Medulla oblongata (tissue), 1 donor: ENCODE measurements around the gene REL.
A peak's percentile ranks its signal among the peaks of the same experiment; 100 is the strongest.
"Not testable (repeated sequence)": the region's sequence is repeated elsewhere in the genome, so short reads cannot be mapped to it uniquely, and the experiment has no call there.

Experiments
- DNase-seq: peaks from one replicate; pipeline ENCODE4 v3.0.0-alpha.2; 2015; ENCODE audit errors: extremely low spot score

REL gene

DNA sequence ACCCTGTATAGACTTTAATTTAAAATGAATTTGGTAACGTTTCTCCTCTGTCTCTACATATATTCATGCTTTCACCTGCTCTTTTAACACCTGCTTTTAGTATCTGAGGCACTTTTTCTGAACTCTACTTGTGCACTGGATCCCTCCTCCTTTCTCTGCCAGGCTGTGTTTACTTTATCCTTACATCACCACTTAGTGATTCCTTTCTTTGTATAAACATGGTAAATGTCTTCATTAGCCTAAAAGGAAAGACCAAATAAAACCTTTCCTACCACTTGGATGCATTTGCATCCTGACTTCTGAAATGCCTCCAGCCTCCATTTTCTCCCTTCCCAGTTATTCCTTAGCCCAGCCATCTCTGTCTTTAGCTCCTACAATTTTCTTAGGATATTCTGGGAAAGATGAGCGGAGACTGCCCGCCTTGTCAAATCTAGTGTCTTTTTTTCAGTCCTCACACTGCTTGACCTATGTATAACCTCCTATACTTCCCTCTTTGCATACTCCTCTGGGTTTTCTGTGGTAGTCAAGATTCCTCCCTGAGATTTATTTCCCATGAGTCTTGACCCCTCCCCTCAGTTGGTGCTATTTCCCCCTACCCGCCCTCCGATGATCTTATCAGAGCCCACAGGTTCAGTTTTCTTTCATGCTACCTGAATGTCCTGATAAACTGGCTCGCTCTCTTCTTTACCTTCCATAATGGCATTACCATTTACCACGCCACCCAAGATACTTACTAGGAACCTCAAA lies 44.8 kb downstream of the REL start:
- DNase-seq: no peak

DNA sequence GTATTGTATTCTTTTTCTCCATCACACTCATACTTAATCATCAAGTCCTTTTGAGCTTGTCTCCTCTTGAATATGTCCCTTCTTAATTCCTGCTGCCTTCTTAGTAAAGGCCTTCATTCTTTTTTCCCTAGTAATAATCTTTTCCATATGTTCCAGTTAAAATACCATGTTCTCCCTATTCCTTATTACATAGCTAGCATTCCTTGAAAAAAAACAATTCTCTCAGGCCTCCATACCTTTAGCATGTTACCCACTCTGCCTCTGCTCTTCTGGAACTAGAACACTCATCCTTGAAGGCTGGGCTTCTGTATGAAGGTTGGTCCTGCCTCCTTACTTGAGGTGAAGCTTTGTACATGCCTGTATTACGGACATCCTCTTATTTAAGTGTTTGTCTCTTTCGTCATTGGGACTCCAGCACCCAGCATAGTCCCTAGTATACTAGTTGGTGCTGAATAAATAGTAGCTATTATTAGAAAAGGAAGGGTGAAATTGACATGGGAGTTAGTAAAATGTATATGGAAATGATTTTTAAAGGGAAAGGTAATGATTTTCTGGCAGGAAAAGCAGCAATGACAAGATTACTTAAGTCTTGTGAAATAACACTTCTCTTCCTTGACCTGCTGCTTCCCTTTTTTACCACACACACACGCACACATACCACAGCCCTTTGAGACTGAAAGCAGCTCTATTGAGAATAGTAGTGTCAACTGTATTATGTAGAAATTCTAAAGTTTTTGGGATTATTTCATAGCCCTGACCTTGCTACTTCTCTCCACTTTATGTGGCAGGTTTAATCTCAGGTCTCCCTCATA lies 45.6 kb downstream of the REL start:
- DNase-seq: peak; percentile 46

DNA sequence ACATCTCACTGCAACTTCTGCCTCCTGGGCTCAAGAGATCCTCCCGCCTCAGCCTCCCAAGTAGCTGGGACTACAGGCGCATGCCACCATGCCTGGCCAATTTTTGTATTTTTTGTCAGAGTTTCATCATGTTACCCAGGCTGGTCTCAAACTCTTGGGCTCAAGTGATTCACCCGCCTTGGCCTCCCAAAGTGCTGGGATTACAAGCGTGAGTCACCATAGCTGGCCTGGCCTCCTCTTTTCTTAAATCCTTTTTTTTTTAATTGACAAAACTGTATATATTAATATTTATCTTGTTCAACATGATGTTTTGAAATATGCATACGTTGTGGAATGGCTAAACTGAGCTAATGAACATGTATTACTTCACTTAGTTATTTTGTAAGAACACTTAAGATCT lies 50.7 kb downstream of the REL start:
- DNase-seq: not testable (repeated sequence)

DNA sequence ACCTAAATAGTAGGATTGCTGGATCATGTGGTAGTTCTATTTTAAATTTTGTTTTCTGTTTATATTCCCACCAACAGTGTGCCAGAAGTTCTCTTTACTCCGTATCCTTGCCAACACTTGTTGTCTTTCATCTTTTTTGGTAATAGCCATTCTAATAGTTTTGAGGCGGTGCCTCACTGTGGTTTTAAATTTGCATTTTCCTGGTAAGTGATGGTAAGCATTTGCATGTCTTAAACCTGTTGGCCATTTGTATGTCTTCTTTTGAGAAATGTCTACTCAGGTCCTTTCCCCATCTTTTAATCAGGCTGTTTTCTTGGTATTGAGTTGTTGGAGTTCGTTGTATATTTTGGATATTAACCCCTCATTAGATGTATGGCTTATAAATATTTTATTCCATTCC lies 51.6 kb downstream of the REL start:
- no peak for DNase-seq

DNA sequence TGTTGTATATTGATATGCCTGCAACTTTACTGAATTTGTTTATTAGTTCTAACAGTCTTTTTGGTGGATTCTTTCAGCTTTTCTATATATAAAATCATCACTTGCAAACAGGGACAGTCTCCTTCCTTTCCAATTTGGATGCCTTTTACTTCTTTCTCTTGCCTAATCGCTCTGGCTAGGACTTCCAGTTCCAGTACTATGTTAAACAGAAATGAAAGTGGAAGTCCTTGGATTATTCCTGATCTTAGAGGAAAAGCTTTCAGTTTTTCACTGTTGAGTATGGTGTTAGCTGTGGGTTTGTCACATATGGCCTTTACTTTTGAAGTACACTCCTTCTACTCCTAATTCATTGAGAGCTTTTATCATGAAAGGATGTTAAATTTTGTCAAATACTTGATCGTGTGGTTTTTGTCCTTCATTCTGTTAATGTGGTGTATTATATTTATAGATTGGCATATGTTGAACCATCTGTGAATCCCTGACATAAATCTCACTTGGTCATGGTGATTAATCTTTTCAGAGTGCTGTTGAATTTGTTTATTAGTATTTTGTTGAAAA lies 52.9 kb downstream of the REL start:
- DNase-seq: no peak

DNA sequence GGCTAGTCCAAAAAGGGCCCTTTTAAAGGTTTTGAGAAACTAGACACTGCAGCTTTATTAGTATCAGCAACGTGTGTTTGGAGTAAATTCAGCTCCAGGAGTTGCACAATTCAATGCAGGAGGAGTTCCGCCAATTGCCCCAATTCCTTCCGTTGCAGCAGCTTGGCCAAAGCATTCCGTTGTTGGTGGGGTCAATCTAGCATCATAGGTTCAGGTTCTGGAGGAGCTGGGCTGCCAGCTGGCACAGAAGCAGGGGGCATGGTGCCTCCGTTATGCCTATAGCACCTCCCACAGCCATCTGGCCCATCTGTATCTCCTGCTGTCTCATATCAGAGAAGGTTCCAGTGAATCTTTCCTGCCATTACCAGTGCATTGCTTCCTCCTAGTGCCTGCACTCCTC lies 55.4 kb downstream of the REL start:
- no peak for DNase-seq

DNA sequence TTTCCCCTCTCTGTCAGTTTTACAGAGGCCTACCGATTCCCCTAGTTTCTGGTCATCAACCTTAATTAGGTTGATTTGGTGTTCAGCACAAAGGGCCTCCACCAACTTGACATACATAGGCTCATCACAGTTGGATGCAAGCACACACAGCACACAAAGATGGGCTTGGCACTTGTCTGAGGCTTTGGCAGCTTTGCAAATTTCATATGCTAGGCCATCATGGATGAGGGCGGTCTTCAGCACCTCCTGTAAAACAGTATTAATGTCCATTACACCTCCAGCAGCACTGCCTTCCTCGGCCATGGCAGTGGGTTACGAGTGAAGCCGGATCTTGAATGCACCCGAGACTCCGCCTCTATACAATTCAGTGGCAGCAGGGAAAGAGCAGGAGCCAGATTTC lies 56.9 kb downstream of the REL start:
- DNase-seq: no peak

DNA sequence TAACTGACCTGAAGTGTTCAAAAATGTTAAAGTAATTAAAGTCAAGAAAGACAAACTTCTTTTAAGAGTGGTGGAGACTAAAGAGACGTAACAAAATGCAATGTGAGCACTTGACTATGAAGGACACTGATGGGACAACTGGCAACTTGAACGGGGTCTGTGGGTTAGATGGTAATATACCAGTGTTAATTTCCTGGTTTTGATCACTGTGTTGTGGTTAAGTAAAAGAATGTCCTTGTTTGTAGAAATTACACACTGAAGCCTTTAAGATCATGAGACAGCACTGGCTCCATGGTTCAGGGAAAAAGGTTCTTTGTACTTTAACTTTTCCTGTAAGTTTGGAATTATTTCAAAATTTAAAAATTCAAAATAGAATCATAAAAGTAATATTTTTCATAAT lies 58.2 kb downstream of the REL start:
- no peak for DNase-seq

DNA sequence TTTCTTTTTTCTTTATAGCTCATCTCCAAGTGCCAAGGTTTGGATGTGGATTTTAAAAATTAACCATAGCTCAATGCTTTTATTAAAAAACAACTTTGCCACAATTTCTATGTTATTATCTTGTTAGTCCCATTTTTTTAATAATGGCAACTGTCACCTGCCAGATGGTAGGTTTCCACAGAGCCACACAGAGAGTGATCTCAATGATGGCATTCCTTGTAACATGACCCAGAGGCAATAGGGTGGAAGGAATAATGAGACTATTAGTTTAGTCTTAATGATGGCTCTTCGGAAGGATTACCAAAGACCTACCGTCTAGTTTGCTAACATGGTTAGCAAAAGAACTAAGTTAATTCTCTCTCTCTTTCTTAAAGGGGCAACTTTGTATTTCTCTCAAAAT lies 64.0 kb downstream of the REL start:
- no peak for DNase-seq

DNA sequence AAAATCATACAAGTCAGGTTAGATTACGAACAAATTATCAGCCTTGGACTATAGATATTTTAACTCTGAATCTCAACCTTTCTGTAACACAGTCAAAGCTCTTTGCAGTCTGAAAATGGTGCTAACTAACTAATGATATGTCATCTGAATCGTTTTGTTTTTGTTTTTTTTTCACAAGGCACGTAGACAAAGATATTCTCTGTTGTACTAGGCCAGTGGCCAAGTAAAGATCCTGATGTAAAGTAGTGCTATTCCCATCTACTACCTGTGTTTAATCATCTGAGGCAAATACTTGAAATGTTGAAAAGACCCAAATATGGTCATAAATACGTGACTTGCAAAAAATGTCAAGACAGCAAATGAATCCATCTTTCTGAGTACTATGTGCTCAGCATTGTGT lies 65.7 kb downstream of the REL start:
- DNase-seq: no peak

DNA sequence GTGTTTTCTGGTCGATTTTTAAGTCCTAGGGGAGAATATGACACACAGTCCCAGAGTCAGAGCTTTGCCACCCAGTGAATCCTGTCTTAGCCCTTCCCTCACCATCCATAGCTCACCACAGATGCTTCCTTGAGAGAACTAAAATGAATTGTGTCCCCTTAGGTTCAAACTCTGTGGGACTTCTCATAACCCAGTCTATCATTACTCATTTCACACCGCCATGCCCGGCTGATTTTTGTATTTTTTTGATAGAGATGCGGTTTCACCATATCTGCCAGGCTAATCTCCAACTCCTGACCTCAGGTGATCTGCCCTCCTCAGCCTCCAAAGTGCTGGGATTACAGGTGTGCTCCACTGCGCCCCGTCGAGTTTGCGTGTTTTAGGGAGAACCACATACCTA lies 66.8 kb downstream of the REL start:
- DNase-seq: no peak

DNA sequence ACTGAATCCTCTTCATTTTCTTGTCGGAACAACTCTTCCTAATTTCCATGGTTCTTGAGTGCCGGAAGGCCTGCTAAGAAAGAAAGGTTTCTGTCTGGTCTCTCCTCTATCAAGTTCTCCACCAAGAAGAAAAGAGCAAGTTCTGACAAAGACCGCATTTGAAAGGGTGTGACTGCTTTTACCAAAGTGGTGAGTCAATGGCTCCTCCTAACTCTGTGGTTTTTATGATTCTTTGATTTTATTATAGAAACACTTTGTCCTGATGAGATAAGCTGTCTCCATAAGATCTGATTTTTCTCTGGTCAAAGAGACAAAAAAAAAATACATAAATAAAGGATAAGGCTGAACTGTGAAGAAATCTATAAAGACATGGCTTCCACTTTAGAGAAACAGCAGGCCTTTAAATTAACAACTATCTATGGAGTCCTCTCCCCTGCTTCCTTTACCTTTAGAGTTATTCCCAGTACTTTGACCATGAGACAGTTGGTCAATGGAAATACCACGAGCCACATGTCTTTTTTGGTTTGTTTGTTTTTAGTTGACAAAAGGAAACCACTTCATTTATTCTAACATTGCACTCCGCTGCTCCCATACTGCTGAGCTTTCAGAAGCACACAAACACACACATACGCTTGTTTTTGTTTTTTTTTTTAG lies 67.7 kb downstream of the REL start:
- no peak for DNase-seq

DNA sequence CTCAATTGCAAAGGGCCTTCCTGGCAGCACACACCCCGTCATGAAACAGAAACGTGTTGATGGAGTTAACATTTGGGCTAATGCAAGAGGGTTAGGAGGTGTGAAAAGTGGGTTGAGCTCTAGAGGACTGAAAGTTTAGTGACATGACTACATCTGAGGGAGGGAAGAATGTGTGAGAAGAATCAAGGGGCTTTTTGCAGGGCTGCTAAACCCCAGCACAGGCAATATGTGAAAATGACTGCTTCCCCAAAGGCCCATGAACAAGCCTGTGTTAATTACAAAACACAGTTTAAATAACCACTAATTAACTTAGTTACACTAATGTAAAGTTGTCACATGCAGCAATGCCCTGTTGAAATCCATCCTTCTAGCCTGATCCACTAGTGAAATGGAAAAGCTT lies 72.8 kb downstream of the REL start:
- DNase-seq: no peak

DNA sequence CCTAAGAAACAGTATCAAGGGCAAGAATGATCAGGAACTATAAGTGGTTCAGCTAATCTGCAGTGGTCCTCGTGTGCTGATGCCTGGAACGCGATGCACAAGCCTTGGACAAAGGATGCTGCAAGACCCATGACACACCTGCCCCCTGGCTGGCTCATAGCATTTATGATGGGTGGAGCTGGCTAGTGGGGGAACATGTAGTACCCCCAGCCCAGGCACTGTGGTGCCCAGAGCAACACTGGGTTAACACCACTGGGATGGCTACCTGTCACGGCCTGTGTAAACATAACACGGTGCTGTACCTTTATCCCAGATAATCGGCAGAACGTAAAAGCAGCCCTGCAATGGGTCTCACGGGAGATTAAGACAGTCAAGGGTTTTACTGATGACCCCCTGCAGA lies 75.8 kb downstream of the REL start:
- no peak for DNase-seq

DNA sequence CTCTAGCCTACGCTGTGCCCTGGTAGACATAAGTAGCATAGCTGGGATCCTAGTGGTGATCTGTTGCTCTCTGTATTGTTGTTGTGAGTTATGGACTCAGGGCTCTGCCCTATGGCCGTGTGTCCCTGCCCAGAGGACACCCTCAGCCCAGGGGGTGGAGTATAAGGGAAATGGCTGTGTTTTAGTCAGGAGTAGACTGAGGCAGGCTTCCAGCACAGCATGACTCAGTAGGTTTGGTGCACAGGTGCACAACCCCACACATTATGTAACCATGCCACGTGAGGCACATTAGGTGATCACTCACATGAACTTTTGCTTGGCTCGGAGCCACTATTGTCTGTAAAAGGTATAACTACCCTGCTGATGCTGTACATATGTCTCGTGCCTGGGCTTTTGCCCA lies 76.3 kb downstream of the REL start:
- no peak for DNase-seq

DNA sequence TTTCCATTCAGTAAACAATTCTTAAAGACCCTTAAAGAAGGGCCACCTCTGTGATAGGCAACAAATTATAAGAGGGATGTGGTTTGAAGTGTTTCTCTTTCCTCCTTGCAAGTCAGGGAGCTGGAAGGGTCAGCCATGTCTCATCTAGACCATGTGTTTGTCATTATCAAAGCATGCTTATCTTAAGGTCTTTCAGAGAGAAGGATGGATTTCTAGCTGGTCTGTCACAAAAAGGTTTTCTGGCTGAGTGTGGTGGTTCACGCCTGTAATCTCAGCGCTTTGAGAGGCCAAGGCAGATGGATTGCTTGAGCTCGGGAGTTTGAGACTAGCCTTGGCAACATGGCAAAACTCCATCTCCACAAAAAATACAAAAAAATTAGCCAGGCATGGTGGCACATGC lies 77.0 kb downstream of the REL start:
- DNase-seq: no peak

DNA sequence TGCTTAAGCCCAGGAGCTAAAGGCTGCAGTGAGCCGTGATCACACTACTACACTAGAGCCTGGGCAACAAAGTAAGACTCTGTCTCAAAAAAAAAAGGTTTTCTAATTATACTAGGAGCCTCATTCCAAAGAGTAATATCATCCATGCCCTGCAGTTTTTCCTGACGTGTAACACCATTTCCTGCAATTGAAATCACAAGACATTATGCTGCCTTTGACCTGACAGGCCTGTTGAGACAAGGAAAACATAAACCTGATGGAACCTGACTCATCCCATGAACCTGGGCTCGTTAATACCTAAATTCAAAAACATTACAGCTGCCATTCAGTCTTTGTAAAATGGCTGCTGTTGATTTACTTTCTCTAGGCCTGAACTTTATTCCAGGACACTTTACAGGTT lies 77.4 kb downstream of the REL start:
- no peak for DNase-seq

DNA sequence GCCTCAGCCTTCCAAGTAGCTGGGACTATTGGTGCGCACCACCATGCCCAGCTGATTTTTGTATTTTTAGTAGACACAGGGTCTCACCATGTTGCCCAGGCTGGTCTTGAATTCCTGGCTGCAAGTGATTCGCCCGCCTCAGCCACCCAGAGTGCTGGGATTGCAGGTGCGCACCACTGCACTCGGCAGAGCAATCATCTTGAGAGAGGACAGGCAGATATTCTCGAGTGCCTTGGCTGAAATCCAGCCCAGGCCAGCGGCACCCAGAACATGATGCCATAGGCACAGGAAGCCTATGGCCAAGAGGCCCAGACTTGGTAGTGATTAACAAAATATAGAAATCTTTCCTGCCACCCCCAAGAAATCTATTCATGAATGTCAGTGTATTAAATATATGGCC lies 78.1 kb downstream of the REL start:
- DNase-seq: no peak

DNA sequence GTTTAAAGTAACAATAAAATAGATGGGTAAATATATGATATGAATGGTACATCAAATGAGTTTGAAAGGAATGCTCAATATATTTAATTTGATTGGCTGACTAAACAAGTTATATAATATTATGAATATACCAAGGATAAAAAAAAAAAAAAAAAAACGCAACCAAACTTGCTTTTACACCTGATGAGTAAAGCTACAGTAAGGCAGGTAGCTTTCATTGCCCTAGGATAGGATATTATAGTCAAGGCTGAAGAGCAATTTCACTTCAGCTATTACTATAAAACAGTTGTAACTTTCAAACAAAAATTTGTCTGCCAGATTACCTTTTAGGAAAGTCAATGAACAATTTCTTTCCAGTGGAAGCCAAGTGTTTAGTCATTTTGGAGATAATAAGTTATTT lies 79.3 kb downstream of the REL start:
- DNase-seq: no peak

DNA sequence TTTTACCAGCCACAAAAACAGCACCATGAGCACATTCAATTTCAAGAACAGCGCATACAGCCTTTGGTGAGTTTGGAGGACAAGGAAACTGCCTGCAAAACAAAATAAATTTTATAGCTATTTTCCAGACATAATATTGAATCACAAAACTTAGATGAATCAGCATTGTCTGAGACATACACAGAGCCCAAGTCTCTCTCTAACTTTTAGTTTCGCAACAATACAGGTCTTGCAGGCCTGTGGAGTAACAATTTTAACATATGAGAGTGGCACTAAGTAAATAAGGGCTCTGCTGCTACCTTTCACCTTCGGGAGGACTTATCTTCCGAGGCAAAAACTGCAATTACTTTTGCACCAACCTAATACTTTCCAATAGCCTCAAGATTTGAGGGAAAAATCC lies 80.1 kb downstream of the REL start:
- DNase-seq: no peak

DNA sequence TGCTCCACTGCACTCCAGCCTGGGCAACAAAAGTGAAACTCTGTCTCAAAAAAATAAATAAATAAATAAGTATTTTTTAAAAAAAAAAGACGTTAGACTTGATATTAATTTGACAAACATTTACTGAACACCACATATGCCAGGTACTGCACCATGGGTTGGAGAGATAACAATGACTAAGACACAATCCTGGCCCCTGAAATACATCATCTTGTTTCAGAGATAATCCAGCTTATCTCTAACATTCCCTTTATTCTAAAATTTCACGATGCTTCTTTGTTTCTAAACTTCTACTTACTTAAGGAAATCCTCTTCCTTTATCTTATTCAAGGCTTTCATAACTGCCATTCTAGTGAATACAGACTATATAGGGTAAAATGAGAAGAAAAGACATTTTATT lies 81.2 kb downstream of the REL start:
- no peak for DNase-seq

DNA sequence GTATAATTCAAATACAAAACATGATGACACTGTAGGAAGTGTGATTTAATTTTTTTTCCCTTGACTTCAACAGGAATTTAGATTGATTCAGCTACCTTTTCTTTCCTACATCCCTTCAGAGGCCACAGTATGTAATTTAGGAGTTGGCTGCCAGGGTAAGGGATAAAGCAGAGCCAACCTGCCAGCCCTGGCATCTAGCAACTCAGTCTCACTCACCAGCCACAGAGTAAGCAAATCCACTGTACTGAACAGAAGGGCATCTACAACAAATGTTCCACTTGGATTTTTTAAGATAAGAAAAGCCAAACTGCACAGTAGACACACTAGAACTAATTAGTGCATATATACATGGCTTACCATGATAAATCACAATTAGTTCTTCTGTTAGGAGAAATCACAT lies 81.8 kb downstream of the REL start:
- no peak for DNase-seq
